IPS DF 6.9 (cell line): ENCODE data around the gene SGO1.
"Not testable (repeated sequence)": the region's sequence is repeated elsewhere in the genome, so short reads cannot be mapped to it uniquely, and the experiment has no call there.

ENCODE experiments used
- DNase-seq: peaks from one replicate; pipeline ENCODE4 v3.0.0-alpha.2; 2013; ENCODE audit warnings: low read depth, low spot score
- H3K27ac ChIP-seq: one replicate; pipeline ENCODE4 v1.5.1; 2013; ENCODE audit warnings: low read length, control low read depth
- H3K27me3 ChIP-seq: 2 replicates; pipeline ENCODE4 v1.6.1; 2013; ENCODE audit warnings: mild to moderate bottlenecking, low read length; ENCODE audit not compliant: control insufficient read depth, insufficient read depth
- H3K36me3 ChIP-seq: 2 replicates; pipeline ENCODE4 v1.6.1; 2013; ENCODE audit warnings: low read length; ENCODE audit not compliant: control insufficient read depth, insufficient read depth
- H3K4me1 ChIP-seq: 2 replicates; pipeline ENCODE4 v1.6.1; 2013; ENCODE audit warnings: low read length; ENCODE audit not compliant: control insufficient read depth, insufficient read depth
- H3K4me3 ChIP-seq: 2 replicates; pipeline ENCODE4 v1.5.1; 2013; ENCODE audit warnings: mild to moderate bottlenecking, low read length
- H3K9me3 ChIP-seq: 2 replicates; pipeline ENCODE4 v1.6.1; 2013; ENCODE audit warnings: low read length, inconsistent platforms; ENCODE audit not compliant: control insufficient read depth, insufficient read depth
- WGBS: extraction: QIAGEN DNeasy Blood & Tissue Kit; methylation state at CpG from one replicate; pipeline ENCODE4 v1.1.7; 2013; ENCODE audit warnings: mixed read lengths, missing lambda C conversion rate; ENCODE audit not compliant: insufficient read length, insufficient coverage; 5-methylcytosine and 5-hydroxymethylcytosine counted together

The SGO1 gene

GRCh38 chr3:20185679-20186599 is at the start of gene SGO1:
TSS of gene SGO1 (minus strand) at chr3:20186206. CDS start at chr3:20184027, 2,179 bp downstream.
- Histone ChIP-seq H3K27me3 (no peaks in the 10 kb centered on the region), H3K4me3 (peak within 1 kb of the TSS; percentile 81; the same call in 1 of the 2 replicates), H3K9me3 (no peaks in the 10 kb centered on the region), H3K27ac (no peak within 1 kb of the TSS), H3K36me3 (peaks cover 3% of the 10 kb centered on the region; the same call in 1 of the 2 replicates), H3K4me1 (no peaks in the 10 kb centered on the region)
- DNase-seq: peak; percentile 91
- no CpG with 5 or more reads among the region's 65 CpGs for WGBS

GRCh38 chr3:20235796-20236195 is 49.8 kb upstream of the SGO1 start:
- WGBS: no CpG with 5 or more reads among the region's 7 CpGs
- Histone ChIP-seq H3K27me3 (no peaks in the 10 kb centered on the region), H3K36me3 (no peaks in the 10 kb centered on the region), H3K4me1 (no peaks in the 10 kb centered on the region), H3K27ac (no peak overlapping the region), H3K4me3 (no peak overlapping the region), H3K9me3 (no peaks in the 10 kb centered on the region)
- no peak for DNase-seq

- WGBS: no CpG with 5 or more reads among the region's 2 CpGs
- no peak for DNase-seq
- H3K27ac ChIP-seq: no peak overlapping the region
- no peak overlapping the region for H3K4me3 ChIP-seq
- no peaks in the 10 kb centered on the region for H3K9me3 ChIP-seq
- H3K27me3 ChIP-seq: no peaks in the 10 kb centered on the region
- no peaks in the 10 kb centered on the region for H3K36me3 ChIP-seq
- no peaks in the 10 kb centered on the region for H3K4me1 ChIP-seq
These were observed 47.1 kb upstream of the SGO1 start for GRCh38 chr3:20232906-20233780.

- Histone ChIP-seq H3K4me1 (no peaks in the 10 kb centered on the region), H3K27me3 (no peaks in the 10 kb centered on the region), H3K4me3 (no peak overlapping the region), H3K27ac (no peak overlapping the region), H3K36me3 (no peaks in the 10 kb centered on the region), H3K9me3 (no peaks in the 10 kb centered on the region)
- DNase-seq: no peak
- no CpG with 5 or more reads among the region's 1 CpG for WGBS
These were observed 44.9 kb upstream of the SGO1 start for GRCh38 chr3:20230954-20231353.

GRCh38 chr3:20225769-20226168 is 39.8 kb upstream of the SGO1 start:
- H3K4me3 ChIP-seq: no peak overlapping the region
- H3K36me3 ChIP-seq: no peaks in the 10 kb centered on the region
- H3K9me3 ChIP-seq: no peaks in the 10 kb centered on the region
- WGBS: no CpG with 5 or more reads among the region's 2 CpGs
- no peaks in the 10 kb centered on the region for H3K4me1 ChIP-seq
- DNase-seq: peak; percentile 37
- H3K27me3 ChIP-seq: no peaks in the 10 kb centered on the region
- no peak overlapping the region for H3K27ac ChIP-seq

GRCh38 chr3:20222274-20222673 is 36.3 kb upstream of the SGO1 start:
- Histone ChIP-seq H3K9me3 (no peaks in the 10 kb centered on the region), H3K36me3 (no peaks in the 10 kb centered on the region), H3K27ac (no peak overlapping the region), H3K4me1 (no peaks in the 10 kb centered on the region), H3K27me3 (no peaks in the 10 kb centered on the region), H3K4me3 (no peak overlapping the region)
- DNase-seq: no peak
- WGBS: no CpG with 5 or more reads among the region's 2 CpGs

GRCh38 chr3:20218215-20218614 is 32.2 kb upstream of the SGO1 start:
- Histone ChIP-seq H3K36me3 (no peaks in the 10 kb centered on the region), H3K4me1 (no peaks in the 10 kb centered on the region), H3K4me3 (no peak overlapping the region), H3K27ac (no peak overlapping the region), H3K27me3 (no peaks in the 10 kb centered on the region), H3K9me3 (no peaks in the 10 kb centered on the region)
- WGBS: no CpG with 5 or more reads among the region's 3 CpGs
- DNase-seq: no peak

- WGBS: no CpG with 5 or more reads among the region's 4 CpGs
- no peaks in the 10 kb centered on the region for H3K27me3 ChIP-seq
- H3K27ac ChIP-seq: no peak overlapping the region
- H3K4me3 ChIP-seq: no peak overlapping the region
- DNase-seq: no peak
- H3K9me3 ChIP-seq: no peaks in the 10 kb centered on the region
- no peaks in the 10 kb centered on the region for H3K4me1 ChIP-seq
- H3K36me3 ChIP-seq: no peaks in the 10 kb centered on the region
These were observed 29.6 kb upstream of the SGO1 start for GRCh38 chr3:20215636-20216035.

- no CpG with 5 or more reads among the region's 1 CpG for whole genome bisulfite sequencing
- H3K4me1 ChIP-seq, H3K27me3 ChIP-seq, H3K36me3 ChIP-seq, H3K4me3 ChIP-seq, DNase-seq, H3K27ac ChIP-seq, H3K9me3 ChIP-seq: not testable (repeated sequence)
These were observed 27.5 kb upstream of the SGO1 start for GRCh38 chr3:20213491-20213890.

- H3K36me3 ChIP-seq, H3K27me3 ChIP-seq, H3K27ac ChIP-seq, H3K4me3 ChIP-seq, H3K4me1 ChIP-seq, H3K9me3 ChIP-seq, DNase-seq: not testable (repeated sequence)
- no CpG with 5 or more reads among the region's 2 CpGs for WGBS
These were observed 21.9 kb upstream of the SGO1 start for GRCh38 chr3:20207945-20208344.
